HepG2 (cell line): ENCODE measurements around the gene LGI4. TPM values are rescaled to one million over a fixed set of nuclear protein-coding genes. Genes with fewer than 3 reads are reported as not detected.

Source experiments
- ASH2L ChIP-seq: fragments of 300-600, 200-600 bp; sonication (generic); IDR thresholded peaks from 2 replicates; pipeline ENCODE4 v1.7.0; 2017; ENCODE audit warnings: low read depth, mild to moderate bottlenecking, moderate library complexity, mixed read lengths, low read length; ENCODE audit not compliant: insufficient read length
- ATAD3A ChIP-seq: sonication (generic); formaldehyde crosslinking; IDR thresholded peaks from 2 replicates; pipeline ENCODE4 v1.4.0; 2020; ENCODE audit warnings: missing genetic modification reagents
- CCDC6 ChIP-seq: sonication (generic); formaldehyde crosslinking; IDR thresholded peaks from 2 replicates; pipeline ENCODE4 v1.8.1; 2022; ENCODE audit warnings: mild to moderate bottlenecking, missing genetic modification reagents, moderate library complexity
- CENPX ChIP-seq: sonication (generic); formaldehyde crosslinking; IDR thresholded peaks from 2 replicates; pipeline ENCODE4 v1.9.0; 2021; ENCODE audit warnings: mild to moderate bottlenecking, missing genetic modification reagents, moderate library complexity
- CHCHD3 ChIP-seq: sonication (generic); formaldehyde crosslinking; IDR thresholded peaks from 2 replicates; pipeline ENCODE4 v1.8.0; 2022; ENCODE audit warnings: mild to moderate bottlenecking, missing genetic modification reagents, moderate library complexity
- ERF ChIP-seq: IDR thresholded peaks from 2 replicates; pipeline ENCODE4 v1.6.1; 2018; ENCODE audit warnings: missing biosample characterization, missing genetic modification reagents
- GATAD1 ChIP-seq: IDR thresholded peaks from 2 replicates; pipeline ENCODE4 v1.6.1; 2016; ENCODE audit warnings: missing genetic modification reagents, missing compliant biosample characterization
- HOXA7 ChIP-seq: sonication (generic); formaldehyde crosslinking; IDR thresholded peaks from 2 replicates; pipeline ENCODE4 v1.8.1; 2022; ENCODE audit warnings: mild to moderate bottlenecking, missing genetic modification reagents, moderate library complexity
- HOXA9 ChIP-seq: sonication (generic); formaldehyde crosslinking; IDR thresholded peaks from 2 replicates; pipeline ENCODE4 v1.8.1; 2022; ENCODE audit warnings: missing genetic modification reagents, mild to moderate bottlenecking, moderate library complexity, borderline replicate concordance
- KDM2A ChIP-seq: sonication (generic); formaldehyde crosslinking; IDR thresholded peaks from 2 replicates; pipeline ENCODE4 v1.4.0; 2020; ENCODE audit warnings: low read depth, missing genetic modification reagents, borderline replicate concordance
- KDM3A ChIP-seq: IDR thresholded peaks from 2 replicates; pipeline ENCODE4 v1.6.1; 2018; ENCODE audit warnings: low read depth, missing compliant biosample characterization
- NR3C1 ChIP-seq: sonication (generic); formaldehyde crosslinking; IDR thresholded peaks from 2 replicates; pipeline ENCODE4 v1.4.0; 2020; ENCODE audit warnings: missing genetic modification reagents
- PLRG1 ChIP-seq: fragments of 450-650 bp; conservative IDR thresholded peaks from 2 replicates; pipeline ENCODE4 v1.6.1; 2016
- POLR2AphosphoS5 ChIP-seq: IDR thresholded peaks from 2 replicates; pipeline ENCODE4 v1.6.1; 2012; ENCODE audit warnings: low read depth, low read length
- RAD21 ChIP-seq: fragments of 450-650 bp; formaldehyde crosslinking; IDR thresholded peaks from 2 replicates; pipeline ENCODE4 v1.5.0; 2020; ENCODE audit warnings: mild to moderate bottlenecking
- SAFB2 ChIP-seq: sonication (generic); formaldehyde crosslinking; IDR thresholded peaks from 2 replicates; pipeline ENCODE4 v1.5.1; 2020; ENCODE audit warnings: missing genetic modification reagents, low read depth, mild to moderate bottlenecking, borderline replicate concordance
- SKIL ChIP-seq: sonication (generic); formaldehyde crosslinking; IDR thresholded peaks from 2 replicates; pipeline ENCODE4 v1.8.0; 2022; ENCODE audit warnings: missing genetic modification reagents, mild to moderate bottlenecking, moderate library complexity, borderline replicate concordance
- TBL1XR1 ChIP-seq: fragments of 150-350 bp; IDR thresholded peaks from 2 replicates; pipeline ENCODE4 v1.6.1; 2014; ENCODE audit warnings: borderline replicate concordance, low read length; ENCODE audit not compliant: partially characterized antibody
- TP53 ChIP-seq: sonication (generic); formaldehyde crosslinking; conservative IDR thresholded peaks from 2 replicates; pipeline ENCODE4 v1.4.0; 2020; ENCODE audit warnings: missing genetic modification reagents
- ZC3H4 ChIP-seq: sonication (generic); formaldehyde crosslinking; IDR thresholded peaks from 2 replicates; pipeline ENCODE4 v1.4.0; 2020; ENCODE audit warnings: missing genetic modification reagents, borderline replicate concordance
- ZMAT3 ChIP-seq: sonication (generic); formaldehyde crosslinking; conservative IDR thresholded peaks from 2 replicates; pipeline ENCODE4 v1.7.0; 2021; ENCODE audit warnings: missing genetic modification reagents
- ZNF282 ChIP-seq: fragments of 450-650 bp; IDR thresholded peaks from 2 replicates; pipeline ENCODE4 v1.6.1; 2018; ENCODE audit not compliant: partially characterized antibody
- ZNF33B ChIP-seq: sonication (generic); formaldehyde crosslinking; IDR thresholded peaks from 2 replicates; pipeline ENCODE4 v1.5.1; 2020; ENCODE audit warnings: mild to moderate bottlenecking, missing genetic modification reagents
- polyA plus RNA-seq, 8 experiments: library from polyadenylated mRNA; depleted of rRNA in 3 of 8; stranded (reverse) in 7 of 8; unstranded in 1 of 8; fragments of >200 nt; fragmentation: Illumina TruSeq in 4 of 8; extraction: Trizol in 4 of 8; gene quantifications; 2 replicates each; pipeline versions ENCODE4 v1.2.1 to v1.2.3, GENCODE V29; 2011 to 2016; ENCODE audit warnings: low read depth in 4 of 8, missing spikeins in 1 of 8, mixed read lengths in 1 of 8; ENCODE audit not compliant: insufficient read depth in 1 of 8
- total RNA-seq, 5 experiments: library from RNA; depleted of rRNA; stranded (reverse); fragments of >200 nt; fragmentation: Illumina TruSeq; extraction: Trizol; gene quantifications; 2 replicates each; pipeline ENCODE4 v1.2.3, GENCODE V29; 2016; ENCODE audit warnings: low read depth in 1 of 5
- TF ChIP-seq, protein P1 (sequence below): sonication (generic); formaldehyde crosslinking; IDR thresholded peaks from 2 replicates; pipeline ENCODE4 v1.9.0; 2021; ENCODE audit warnings: missing genetic modification reagents, borderline replicate concordance
- TF ChIP-seq, protein P2 (sequence below): sonication (generic); formaldehyde crosslinking; IDR thresholded peaks from 2 replicates; pipeline ENCODE4 v1.4.0; 2020; ENCODE audit warnings: missing genetic modification reagents
- TF ChIP-seq, protein P3 (sequence below): sonication (generic); formaldehyde crosslinking; IDR thresholded peaks from 2 replicates; pipeline ENCODE4 v1.4.0; 2020; ENCODE audit warnings: missing genetic modification reagents, borderline replicate concordance

The LGI4 gene
- total and polyA plus RNA-seq, 2 of the 13 experiments (the other 11 are each of a cell fraction or from before 2014, with no cell fraction given): 2.8 TPM; not detected in 1

- TF ChIP-seq, protein P1, sequence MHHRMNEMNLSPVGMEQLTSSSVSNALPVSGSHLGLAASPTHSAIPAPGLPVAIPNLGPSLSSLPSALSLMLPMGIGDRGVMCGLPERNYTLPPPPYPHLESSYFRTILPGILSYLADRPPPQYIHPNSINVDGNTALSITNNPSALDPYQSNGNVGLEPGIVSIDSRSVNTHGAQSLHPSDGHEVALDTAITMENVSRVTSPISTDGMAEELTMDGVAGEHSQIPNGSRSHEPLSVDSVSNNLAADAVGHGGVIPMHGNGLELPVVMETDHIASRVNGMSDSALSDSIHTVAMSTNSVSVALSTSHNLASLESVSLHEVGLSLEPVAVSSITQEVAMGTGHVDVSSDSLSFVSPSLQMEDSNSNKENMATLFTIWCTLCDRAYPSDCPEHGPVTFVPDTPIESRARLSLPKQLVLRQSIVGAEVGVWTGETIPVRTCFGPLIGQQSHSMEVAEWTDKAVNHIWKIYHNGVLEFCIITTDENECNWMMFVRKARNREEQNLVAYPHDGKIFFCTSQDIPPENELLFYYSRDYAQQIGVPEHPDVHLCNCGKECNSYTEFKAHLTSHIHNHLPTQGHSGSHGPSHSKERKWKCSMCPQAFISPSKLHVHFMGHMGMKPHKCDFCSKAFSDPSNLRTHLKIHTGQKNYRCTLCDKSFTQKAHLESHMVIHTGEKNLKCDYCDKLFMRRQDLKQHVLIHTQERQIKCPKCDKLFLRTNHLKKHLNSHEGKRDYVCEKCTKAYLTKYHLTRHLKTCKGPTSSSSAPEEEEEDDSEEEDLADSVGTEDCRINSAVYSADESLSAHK (CRISPR knock-in tag): no peak
- TF ChIP-seq CENPX (no peak), SAFB2 (CRISPR knock-in tag) (no peak), KDM2A (CRISPR knock-in tag) (no peak), RAD21 (CRISPR knock-in tag) (peak; percentile 87), CCDC6 (CRISPR knock-in tag) (no peak), HOXA9 (no peak), POLR2AphosphoS5 (no peak), ATAD3A (CRISPR knock-in tag) (no peak), ERF (CRISPR knock-in tag) (peak; percentile 56; the same call in 1 of the 2 replicates), PLRG1 (no peak), ZC3H4 (CRISPR knock-in tag) (no peak), GATAD1 (CRISPR knock-in tag) (no peak), SKIL (CRISPR knock-in tag) (peak; percentile 55; the same call in 1 of the 2 replicates), ZMAT3 (CRISPR knock-in tag) (0 out of 2 replicates have a peak, but pooled peaks have one; percentile 37), KDM3A (CRISPR knock-in tag) (peak; percentile 82; the same call in 1 of the 2 replicates), HOXA7 (CRISPR knock-in tag) (no peak), TBL1XR1 (no peak), CHCHD3 (no peak), ZNF282 (no peak), ASH2L (peak; percentile 57), ZNF33B (CRISPR knock-in tag) (no peak), NR3C1 (no peak), TP53 (CRISPR knock-in tag) (no peak)
- TF ChIP-seq, protein P2, sequence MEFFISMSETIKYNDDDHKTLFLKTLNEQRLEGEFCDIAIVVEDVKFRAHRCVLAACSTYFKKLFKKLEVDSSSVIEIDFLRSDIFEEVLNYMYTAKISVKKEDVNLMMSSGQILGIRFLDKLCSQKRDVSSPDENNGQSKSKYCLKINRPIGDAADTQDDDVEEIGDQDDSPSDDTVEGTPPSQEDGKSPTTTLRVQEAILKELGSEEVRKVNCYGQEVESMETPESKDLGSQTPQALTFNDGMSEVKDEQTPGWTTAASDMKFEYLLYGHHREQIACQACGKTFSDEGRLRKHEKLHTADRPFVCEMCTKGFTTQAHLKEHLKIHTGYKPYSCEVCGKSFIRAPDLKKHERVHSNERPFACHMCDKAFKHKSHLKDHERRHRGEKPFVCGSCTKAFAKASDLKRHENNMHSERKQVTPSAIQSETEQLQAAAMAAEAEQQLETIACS (CRISPR knock-in tag): no peak
- TF ChIP-seq, protein P3, sequence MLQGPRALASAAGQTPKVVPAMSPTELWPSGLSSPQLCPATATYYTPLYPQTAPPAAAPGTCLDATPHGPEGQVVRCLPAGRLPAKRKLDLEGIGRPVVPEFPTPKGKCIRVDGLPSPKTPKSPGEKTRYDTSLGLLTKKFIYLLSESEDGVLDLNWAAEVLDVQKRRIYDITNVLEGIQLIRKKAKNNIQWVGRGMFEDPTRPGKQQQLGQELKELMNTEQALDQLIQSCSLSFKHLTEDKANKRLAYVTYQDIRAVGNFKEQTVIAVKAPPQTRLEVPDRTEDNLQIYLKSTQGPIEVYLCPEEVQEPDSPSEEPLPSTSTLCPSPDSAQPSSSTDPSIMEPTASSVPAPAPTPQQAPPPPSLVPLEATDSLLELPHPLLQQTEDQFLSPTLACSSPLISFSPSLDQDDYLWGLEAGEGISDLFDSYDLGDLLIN (CRISPR knock-in tag): no peak
Measured at GRCh38 chr19:35135389-35135909, 590 bp upstream of the LGI4 start (continued).
